ENCODE data around the gene MGAT5. TPM values are rescaled to one million over a fixed set of nuclear protein-coding genes. Genes with fewer than 3 reads are reported as not detected.

Gene MGAT5
- total RNA-seq, 1 donor from 2014 or later = 30.0 TPM

DNA sequence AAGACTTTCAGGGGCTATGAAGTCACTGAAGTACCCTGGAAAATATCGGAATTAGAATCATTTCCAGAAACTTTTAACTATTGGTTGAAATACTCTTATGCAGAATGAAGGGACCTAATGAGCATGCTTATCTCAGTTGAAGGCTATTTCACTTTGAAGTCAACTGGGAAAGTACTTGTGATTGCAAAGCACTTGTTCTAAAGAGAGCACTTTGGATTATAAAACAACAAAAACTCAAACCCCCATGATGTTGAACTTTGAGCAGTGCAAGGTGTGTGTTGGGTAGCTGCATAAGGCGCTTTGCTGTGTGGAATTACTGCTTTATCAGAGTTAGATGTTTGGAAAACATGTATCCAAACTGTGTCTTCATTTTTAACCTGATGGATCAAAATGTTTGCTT lies 12.0 kb upstream of the MGAT5 start:
- no peak overlapping the region for H3K4me3 Mint-ChIP-seq (ENCODE audit: unreplicated experiment)
- no peak overlapping the region for H3K27ac Mint-ChIP-seq (ENCODE audit: unreplicated experiment)

DNA sequence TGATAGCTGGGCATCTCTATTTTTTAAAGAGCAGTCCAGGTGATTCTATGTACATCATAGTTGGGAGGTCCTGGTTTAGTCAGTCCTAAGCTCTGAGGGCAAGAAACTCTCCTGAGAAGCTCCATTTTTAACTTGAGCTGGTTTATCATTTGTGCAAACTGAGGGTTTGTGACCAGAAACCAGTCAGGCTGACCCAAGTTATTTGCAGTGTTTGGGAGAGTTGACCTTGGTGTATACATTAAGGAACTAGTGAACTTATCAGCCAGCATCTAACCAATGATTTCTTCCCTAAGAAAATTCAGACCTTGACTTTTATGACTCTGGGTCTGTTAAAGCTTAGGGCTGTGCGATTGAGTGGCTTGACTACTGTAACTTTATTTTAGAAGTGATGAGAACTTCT lies 10.6 kb upstream of the MGAT5 start:
- Mint-ChIP-seq H3K36me3 (ENCODE audit: low read depth) (no peaks in the 10 kb centered on the region), H3K4me3 (ENCODE audit: unreplicated experiment) (no peak overlapping the region)
- TF ChIP-seq, protein P1, sequence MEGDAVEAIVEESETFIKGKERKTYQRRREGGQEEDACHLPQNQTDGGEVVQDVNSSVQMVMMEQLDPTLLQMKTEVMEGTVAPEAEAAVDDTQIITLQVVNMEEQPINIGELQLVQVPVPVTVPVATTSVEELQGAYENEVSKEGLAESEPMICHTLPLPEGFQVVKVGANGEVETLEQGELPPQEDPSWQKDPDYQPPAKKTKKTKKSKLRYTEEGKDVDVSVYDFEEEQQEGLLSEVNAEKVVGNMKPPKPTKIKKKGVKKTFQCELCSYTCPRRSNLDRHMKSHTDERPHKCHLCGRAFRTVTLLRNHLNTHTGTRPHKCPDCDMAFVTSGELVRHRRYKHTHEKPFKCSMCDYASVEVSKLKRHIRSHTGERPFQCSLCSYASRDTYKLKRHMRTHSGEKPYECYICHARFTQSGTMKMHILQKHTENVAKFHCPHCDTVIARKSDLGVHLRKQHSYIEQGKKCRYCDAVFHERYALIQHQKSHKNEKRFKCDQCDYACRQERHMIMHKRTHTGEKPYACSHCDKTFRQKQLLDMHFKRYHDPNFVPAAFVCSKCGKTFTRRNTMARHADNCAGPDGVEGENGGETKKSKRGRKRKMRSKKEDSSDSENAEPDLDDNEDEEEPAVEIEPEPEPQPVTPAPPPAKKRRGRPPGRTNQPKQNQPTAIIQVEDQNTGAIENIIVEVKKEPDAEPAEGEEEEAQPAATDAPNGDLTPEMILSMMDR (IDR thresholded peaks at IDR 0.05) = no peak

More for the DNA sequence above, 12.0 kb upstream of the MGAT5 start:
- TF ChIP-seq, protein P1 (IDR thresholded peaks at IDR 0.05) = no peak
- no peak for DNase-seq (ENCODE audit: low spot score)
- H3K27me3 Mint-ChIP-seq (ENCODE audit: low read depth) = no peaks in the 10 kb centered on the region
- H3K9me3 Mint-ChIP-seq (ENCODE audit: low read depth) = no peaks in the 10 kb centered on the region
- H3K36me3 Mint-ChIP-seq (ENCODE audit: low read depth) = no peaks in the 10 kb centered on the region
- peaks cover 8% of the 10 kb centered on the region for H3K4me1 Mint-ChIP-seq (ENCODE audit: low read depth)

DNA sequence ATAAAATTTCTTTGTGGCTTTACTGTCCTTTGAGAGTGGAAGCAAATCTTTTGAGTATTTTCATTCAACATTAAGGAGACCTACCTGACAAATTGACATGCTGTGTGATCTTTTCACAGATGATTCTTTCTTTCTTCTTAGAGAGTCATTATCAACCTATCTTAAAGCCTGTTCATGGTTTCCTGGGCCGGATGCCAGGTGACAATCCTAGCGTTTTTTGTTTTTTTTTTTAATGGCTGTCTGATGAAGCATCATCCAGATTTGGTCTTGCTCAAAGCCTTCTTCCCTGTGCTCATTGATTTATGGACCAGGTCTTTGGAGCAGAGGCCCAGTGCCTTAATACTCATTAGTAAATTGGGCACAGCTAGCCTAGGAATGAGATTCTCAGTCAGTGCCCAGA lies 9.8 kb upstream of the MGAT5 start:
- H3K4me1 Mint-ChIP-seq (ENCODE audit: low read depth) = peaks cover 8% of the 10 kb centered on the region
- TF ChIP-seq, protein P1 (IDR thresholded peaks at IDR 0.05) = no peak
- no peaks in the 10 kb centered on the region for H3K36me3 Mint-ChIP-seq (ENCODE audit: low read depth)
- no peak for DNase-seq (ENCODE audit: low spot score)
- no peak overlapping the region for H3K27ac Mint-ChIP-seq (ENCODE audit: unreplicated experiment)
- H3K27me3 Mint-ChIP-seq (ENCODE audit: low read depth) = no peaks in the 10 kb centered on the region
- no peak overlapping the region for H3K4me3 Mint-ChIP-seq (ENCODE audit: unreplicated experiment)
- H3K9me3 Mint-ChIP-seq (ENCODE audit: low read depth) = no peaks in the 10 kb centered on the region

More for the DNA sequence above, 10.6 kb upstream of the MGAT5 start:
- H3K4me1 Mint-ChIP-seq (ENCODE audit: low read depth) = peaks cover 8% of the 10 kb centered on the region
- H3K27me3 Mint-ChIP-seq (ENCODE audit: low read depth) = no peaks in the 10 kb centered on the region
- no peak overlapping the region for H3K27ac Mint-ChIP-seq (ENCODE audit: unreplicated experiment)
- no peaks in the 10 kb centered on the region for H3K9me3 Mint-ChIP-seq (ENCODE audit: low read depth)
- DNase-seq (ENCODE audit: low spot score) = no peak

DNA sequence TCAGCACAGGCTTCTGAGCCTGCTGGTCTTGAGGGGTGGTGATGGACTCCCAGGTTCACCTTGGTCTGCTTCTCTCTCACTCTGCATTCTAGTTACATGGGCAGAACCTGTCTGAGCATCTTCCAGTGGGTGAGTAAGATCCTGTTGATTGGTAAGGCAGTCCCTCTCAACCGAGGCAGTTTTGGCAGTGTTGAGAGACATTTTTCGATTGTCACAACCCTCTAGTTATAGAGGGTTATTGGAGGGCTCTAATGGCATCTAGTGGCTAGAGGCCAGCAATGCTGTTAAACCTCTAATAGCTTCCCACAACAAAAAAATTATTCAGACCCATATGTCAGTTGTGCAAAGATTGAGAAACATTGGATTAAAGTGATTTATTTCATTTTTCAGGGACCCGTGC lies 9.3 kb upstream of the MGAT5 start:
- Mint-ChIP-seq H3K27ac (ENCODE audit: unreplicated experiment) (no peak overlapping the region), H3K36me3 (ENCODE audit: low read depth) (no peaks in the 10 kb centered on the region), H3K27me3 (ENCODE audit: low read depth) (no peaks in the 10 kb centered on the region), H3K4me3 (ENCODE audit: unreplicated experiment) (no peak overlapping the region), H3K4me1 (ENCODE audit: low read depth) (peaks cover 8% of the 10 kb centered on the region), H3K9me3 (ENCODE audit: low read depth) (no peaks in the 10 kb centered on the region)
- no peak for DNase-seq (ENCODE audit: low spot score)
- TF ChIP-seq, protein P1 (IDR thresholded peaks at IDR 0.05) = no peak

DNA sequence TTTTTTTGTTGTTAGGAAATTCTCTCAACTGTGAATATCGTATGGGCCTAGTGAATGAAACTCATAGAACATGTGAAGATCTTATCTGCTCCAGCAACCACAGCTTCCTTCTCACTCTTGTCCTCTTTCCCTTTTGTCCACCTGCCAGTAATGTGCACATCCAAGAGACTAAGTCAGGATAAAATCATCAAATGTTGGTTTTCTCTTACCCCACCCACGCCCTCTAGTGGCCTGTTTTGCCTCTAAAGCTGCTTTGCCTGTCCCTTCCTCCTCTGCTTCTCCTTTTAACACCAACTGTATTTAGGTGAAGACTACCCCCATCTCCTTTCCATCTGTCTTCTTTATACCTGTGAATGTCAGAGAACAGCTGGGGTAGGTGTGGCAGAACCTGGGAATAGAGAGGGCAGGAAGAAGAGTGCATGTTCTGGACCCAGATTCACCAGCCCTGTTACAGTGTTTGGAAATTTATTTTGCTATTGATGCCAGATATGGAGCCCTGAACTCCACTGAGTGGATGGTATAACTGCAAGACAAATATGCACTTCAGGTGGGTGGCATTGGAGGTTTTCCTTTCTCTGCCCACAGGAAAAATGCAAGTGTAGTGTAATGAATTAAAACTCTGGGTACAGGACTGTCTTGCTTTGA lies 8.4 kb upstream of the MGAT5 start:
- no peaks in the 10 kb centered on the region for H3K27me3 Mint-ChIP-seq (ENCODE audit: low read depth)
- no peak overlapping the region for H3K27ac Mint-ChIP-seq (ENCODE audit: unreplicated experiment)
- H3K9me3 Mint-ChIP-seq (ENCODE audit: low read depth) = no peaks in the 10 kb centered on the region
- DNase-seq (ENCODE audit: low spot score) = no peak
- no peaks in the 10 kb centered on the region for H3K36me3 Mint-ChIP-seq (ENCODE audit: low read depth)
- no peak overlapping the region for H3K4me3 Mint-ChIP-seq (ENCODE audit: unreplicated experiment)
- peaks cover 8% of the 10 kb centered on the region for H3K4me1 Mint-ChIP-seq (ENCODE audit: low read depth)
- TF ChIP-seq, protein P1 (IDR thresholded peaks at IDR 0.05) = peak; percentile 94

Measured in chondrocyte (in vitro differentiated cells).